Activated effector memory CD4-positive, alpha-beta T cell treated with Interleukin-2 at 50 U/mL for 16 hours (primary cell): ENCODE results near the gene KSR2.

Experiments
- DNase-seq: peaks from one replicate; pipeline ENCODE4 v3.0.0-alpha.2; 2020

KSR2 gene

DNA sequence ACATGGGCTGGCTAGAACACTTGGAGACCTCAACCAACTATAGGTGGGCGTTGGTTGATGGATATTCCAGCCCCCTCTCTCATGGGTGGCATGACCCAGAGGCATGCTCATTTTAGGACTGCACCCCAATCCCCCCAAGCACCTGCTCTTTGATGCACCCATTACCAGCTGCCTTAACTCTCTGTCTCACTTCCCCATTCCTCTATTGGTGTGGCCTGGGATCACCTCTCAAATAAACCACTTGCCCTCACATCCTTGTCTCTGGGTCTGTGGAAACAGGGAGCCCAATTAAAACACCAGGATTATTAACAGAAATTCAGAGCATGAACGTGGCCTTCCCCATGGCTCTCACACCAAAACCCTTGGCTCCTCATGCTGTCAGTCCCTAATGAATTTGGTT is 405.1 kb downstream of the KSR2 start:
- DNase-seq, result no peak

DNA sequence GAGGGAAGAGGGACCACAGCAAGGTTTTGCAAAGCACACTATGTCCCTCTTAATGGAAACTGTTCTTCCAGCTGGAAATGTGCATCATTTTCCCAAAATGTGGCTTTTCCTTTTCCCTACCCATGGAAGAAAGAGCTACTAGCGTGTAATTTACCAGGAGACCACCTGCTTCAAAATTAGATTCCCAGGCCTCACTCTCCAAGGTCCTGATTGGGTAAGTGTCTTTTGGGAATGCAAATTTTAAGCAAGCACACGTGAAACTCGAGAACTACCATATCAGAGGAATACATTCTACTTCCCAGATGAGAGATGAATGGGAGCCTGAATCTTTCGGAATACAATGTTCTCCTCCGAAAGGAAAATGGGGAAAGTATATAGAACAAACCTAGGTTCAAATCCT is 405.8 kb downstream of the KSR2 start:
- no peak for DNase-seq

DNA sequence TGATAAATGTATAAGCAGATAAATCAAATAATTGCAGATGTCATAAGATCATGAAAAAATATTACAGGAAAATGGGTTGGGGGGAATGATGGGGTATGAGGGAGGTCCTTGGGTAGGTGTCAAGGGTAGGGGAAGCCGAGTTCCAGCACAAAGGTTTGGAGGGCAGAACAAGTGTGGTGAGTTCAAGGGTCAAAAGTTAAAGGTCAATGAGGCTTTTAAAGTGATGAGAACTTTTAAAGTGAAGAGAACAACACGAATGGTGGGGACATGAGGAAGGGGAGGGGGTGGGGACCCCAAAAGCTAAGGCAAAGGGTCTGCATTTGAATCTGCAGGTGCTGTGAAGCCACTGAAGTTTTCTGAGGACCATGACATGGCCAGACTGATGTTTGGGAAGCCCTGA is 406.8 kb downstream of the KSR2 start:
- DNase-seq, result no peak

DNA sequence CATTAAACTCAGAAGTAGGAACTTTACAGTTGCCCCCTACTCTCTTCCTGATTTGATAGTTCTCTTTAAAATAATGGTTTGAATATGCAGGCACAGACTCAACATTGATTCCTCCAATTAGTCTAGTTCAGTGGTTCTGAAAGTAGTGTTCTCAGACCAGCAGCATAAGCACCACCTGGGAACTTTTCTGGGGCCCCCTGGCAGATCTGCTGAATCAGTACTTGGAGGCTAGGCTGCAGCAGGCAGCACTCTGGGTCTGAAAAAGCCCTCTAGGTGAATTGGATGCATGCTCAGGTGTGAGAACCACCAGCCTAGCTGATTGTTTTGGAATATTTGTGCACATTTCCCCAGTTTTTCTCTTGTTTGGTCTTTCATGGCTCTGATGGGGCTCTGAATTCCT is 408.8 kb downstream of the KSR2 start:
- no peak for DNase-seq

DNA sequence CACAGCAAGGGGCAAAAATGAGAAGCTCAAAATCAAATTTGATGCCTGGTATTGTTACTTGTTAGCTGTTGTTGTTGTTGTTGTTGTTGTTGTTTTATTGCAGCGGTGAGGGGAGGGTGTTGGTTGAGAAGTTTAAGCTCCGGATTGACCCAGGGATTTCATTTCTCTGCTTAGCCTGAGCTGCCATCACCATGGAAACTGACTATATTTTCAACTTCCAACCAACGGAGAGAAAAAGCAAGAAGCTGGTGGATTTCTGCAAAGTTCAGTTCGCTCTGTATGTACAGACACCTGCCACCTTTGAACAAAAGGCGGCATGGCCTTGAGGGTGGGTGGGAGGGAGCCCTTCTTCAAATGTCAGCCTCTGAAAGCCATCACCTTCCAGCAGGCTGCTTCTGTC is 412.9 kb downstream of the KSR2 start:
- no peak for DNase-seq

DNA sequence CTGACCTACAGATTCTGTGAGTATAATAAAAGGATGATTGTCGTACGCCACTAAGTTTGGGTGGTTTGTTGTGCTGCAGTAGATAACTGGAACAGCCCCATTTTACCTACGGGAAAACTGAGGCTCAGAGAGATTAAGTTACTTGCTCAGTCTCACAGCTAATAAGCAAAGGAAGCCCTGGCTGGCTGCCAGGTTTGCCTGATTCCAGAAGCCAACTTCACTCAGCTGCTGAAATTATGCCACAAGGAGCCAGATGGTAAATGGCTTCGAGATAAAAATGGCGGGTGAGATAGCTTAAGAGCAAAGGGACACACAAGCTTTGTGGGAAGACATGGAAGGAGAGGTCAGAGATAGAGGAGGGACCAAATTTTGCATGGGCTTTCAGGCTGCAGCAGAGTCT is 415.8 kb downstream of the KSR2 start:
- DNase-seq, result no peak

DNA sequence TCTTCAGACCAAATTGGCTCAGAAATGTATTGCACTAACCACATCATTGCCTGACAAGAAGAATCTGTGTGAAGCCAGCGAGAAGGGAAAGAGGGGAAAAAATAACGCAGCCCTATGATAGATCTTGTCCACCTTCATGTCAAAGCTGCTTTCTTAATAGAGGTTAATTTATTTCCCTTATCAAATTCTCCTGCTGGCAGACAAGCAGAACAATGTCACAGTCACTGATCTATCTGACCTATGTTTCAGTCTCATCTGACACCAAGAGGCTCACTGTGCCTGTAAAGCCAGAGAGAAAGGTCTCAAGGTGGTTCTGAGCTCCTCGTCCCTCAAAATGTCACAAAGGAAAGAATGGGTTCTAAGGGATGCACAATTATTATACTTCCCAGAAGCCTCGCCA is 417.1 kb downstream of the KSR2 start:
- DNase-seq, result no peak

DNA sequence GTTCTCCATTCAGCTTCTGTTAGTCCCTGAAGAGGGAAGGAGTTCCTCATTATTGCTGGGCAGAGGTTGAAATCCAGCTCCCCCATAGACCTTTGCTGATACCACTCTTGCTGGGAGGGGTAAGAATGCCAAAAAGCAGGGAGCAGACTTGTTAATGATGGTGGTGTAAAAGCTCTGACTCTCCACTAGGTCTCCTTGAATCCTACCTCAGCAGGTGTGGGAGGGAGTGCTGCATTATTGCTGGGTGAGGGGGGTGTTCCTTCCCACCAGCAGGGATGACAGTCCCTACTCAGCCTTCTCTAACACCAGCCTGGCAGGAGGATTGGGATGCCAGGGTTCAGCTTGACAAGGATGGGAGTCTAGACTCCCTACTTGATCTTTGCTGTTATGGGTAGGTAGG is 421.6 kb downstream of the KSR2 start:
- no peak for DNase-seq

DNA sequence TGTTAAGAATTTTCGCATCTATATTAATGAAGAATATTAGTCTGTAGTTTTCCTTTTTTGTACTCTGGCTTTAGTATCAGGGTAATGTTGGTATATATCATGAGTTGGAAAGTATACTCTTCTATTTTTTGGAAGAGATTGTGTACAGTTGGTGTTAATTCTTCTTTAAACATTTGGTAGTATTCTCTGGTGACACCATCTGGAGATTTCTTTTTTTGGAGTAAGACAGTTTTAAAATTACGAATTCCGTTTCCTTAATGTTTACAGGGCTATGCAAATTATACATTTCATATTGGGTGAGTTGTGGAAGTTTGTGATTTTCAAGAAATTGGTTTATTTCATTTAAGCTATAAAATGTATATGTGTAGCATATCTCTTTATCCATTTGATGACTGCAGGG is 423.6 kb downstream of the KSR2 start:
- no peak for DNase-seq

DNA sequence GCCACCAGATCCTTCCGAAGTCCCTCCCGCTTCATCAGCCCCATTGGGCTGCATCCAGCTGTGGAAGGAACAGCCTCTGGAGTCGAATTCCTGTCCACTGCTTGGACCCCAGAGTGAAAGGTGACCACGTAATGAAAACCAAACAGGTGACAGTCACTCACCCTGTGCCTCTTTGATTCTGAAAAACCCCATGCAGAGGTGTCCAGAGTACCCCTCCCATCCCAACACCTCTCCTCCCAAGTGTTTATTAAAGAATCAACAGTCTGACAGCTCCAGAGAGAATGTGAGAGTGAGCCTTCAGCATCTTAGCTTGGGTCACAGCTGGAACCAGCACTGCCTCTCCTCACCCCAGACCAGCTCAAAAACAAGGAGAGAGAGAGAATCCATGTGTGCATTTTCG is 428.8 kb downstream of the KSR2 start:
- no peak for DNase-seq

DNA sequence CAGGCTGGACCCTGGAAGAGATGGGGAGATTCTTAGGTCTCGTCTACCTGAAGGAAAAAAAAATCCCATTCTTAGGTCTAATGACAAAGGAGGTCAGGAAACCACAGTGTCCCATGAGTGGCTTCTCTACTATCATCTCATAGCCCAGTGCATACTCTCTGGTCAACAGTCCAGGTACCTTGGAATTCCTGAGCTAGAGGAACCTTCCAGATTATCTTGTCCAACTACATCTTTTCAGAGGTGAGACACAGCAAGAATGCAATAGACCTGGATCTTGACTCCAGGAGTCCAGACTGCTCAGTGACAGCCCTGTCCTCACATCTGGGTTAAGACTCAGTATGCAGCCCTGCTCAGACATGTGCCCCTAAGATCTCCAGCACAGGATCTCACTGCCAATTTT is 429.9 kb downstream of the KSR2 start:
- DNase-seq, result no peak

DNA sequence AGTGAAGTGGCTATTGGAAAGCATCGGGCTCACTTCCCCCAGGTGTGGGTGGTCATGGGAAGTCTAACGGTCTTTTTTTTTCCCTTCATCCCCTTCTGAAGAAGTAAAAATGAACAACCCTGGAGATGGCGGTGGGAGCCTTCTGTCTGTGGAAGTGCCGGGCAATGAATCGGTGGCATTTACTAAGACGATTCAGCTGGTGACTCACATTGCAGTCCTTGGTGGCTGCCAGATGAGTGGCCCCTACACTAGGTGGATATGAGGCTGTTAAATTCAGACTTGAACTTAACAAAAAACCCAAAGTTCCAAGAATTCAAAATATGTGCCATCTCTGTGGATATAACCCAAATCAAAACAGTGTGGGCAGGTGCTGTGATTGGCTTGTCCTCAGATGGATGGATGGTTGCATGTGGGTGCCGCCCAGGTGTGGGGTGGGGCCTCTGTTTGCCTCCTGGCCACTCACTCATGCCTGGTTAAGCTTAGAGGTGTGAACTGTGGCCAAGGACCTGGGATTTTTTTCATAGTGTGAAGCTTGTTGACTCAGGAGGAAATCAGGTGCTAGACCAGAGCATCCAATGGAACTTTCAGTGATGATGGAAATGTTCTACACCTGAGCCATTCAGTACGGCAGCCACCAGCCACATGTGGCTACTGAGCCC is 430.6 kb downstream of the KSR2 start:
- no peak for DNase-seq

DNA sequence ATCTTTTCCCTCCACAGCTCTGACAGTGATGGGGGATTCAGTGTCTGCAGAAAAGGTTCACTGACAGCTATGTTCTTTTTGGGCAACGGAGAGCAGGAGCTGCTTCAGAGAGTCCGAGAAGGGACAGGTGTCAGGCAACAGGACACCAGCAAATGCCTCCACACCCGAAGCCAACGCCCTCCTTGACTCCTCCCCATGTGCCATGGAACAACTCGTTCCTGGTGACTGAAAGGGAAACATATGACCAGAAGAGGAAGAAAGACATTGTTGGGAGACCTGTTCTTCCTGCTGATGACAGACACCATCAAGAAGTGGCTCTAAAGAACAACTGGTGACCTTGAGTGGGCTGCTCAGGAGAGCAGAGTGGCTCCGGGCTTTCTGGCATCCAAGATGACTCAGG is 435.1 kb downstream of the KSR2 start:
- no peak for DNase-seq

DNA sequence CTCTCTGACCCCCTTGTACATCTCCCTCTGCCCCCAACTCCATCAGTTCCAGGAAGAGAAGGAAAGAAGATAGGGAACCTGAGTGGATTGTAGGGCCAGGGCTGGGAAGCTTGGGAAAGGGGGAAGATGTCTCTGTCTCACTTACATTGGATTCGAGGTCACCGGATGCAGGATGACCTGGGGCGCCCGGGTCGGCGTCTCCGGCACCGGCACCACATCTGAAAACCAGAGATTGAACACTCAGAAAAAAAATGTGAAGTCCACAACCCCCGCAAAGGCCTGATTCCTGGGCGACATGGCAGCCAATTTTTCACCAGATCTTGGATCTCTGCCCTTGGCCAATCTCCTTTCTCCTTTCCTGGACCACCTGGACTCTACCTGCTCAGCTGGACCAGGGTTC is 438.0 kb downstream of the KSR2 start:
- no peak for DNase-seq

DNA sequence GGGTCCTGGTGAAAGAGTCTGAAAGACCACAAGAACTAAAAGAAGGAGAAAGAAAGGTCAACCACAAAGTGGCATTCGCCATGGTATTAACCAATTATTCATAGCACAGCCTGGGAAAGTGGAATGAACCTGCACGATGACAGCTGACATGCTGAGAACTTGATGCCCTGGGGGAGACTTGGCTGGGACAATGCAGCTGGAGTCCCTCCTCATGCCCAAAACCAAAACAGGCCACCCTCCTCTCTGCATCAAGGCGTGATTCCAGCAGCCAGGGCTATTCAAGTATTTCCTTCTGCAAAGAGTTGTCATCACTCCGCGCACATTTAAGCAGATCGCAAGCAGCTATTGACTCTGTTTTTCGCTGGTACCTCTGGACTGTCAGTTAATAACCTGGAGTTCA is 440.3 kb downstream of the KSR2 start:
- DNase-seq, result no peak

DNA sequence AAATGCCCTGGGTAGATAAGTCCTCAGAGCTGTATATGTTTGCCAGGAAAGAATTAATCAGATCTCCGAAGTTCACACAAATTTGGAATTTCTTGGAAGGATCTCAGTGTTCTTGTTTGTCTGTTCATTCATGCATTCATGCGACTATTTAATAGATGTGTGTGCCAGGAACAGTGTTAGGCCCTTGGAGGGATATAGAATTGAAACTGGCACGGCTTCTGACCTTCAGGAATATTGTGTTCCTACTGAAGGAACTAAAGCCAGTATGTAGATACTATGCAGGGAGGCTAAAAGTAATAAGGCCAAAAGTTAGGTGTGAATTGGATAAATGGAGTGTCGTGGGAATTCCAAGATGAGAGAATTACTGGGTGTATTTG is 441.3 kb downstream of the KSR2 start:
- DNase-seq, result no peak

DNA sequence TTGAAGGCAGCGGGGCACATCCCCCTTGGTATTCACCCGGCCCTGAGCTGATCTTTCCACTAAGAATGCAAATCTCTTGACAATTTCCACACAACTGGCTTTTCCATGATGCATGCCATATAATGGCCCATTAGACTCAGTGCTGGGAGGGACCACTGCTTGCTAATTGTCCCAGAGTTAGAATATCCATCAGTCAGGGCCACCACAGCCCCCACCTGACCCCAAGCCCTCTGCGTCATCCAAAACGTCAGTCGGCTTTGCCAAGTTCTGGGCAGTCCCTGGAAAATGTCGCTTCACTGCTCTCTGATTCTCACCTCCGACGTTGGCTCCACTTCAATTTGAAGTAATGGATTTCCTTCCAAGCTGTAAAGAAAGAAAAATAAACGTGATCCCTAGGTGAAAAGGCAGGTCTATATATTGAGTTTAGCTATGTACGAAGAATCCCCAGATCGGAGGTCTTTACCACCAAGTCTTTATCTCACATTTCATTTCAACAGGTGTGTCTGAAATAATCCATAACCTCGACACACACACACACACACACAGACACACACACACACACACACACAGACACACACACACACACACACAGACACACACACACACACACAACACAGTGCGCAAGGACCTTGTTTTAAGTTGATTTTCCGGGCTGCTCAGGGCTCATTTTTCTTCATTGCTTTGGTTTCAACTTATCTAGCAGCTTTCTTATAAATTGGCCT is 441.9 kb downstream of the KSR2 start:
- DNase-seq, result no peak

DNA sequence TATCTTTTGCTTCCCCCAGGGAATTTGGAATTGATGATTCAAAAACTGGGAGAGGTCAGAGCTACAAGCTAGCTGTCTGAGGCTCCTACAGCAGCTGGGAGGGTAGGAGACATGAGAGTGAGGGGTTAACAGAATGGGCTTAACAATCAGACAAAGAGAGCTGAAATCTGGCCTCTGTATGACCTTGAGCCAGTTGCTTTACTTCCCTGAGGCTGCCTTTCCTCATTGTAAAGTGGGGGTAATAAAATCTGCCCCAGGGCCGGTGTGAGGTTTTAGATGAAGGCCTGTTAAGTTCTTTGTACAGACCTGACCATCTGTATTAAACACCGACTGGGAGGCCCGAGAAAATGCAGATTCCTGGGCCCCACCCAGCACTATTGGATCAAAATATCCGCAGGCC is 443.0 kb downstream of the KSR2 start:
- no peak for DNase-seq

DNA sequence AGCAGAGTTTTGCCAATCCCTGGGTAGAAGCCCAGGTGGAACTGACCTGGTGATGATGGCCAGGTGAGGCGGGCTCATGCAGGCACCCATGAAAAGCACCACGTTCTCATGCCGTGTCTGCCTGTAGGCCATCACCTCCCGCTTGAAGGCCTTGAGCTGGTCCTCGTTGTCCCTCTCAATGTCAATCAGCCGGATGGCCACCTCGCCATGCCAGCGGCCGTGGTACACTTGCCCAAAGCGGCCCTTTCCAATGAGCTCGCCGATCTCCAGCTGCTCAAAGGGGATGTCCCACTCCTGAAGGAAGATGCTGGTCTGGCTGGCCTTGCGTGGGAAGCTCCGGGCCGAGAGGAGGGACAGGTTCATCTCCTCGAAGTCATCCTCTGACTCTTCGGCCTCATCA is 444.0 kb downstream of the KSR2 start:
- no peak for DNase-seq

DNA sequence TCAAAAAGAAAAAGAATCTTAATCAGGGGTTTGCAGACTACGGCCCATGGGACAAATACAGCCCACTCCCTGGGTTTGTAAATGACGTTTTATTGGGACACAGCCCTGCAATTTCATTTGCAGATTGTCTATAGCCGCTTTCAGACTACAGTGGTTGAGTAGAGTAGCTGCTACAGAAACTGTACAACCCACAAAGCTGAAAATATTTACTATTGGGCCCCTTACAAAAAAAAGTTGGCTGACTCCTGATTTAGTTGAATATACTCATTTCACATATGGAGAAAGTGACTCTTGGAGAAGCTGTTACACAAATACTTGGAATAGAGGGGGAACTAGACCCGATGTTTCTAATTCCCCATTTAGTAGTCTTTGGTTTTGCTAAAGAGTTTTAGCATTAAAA is 444.8 kb downstream of the KSR2 start:
- no peak for DNase-seq

DNA sequence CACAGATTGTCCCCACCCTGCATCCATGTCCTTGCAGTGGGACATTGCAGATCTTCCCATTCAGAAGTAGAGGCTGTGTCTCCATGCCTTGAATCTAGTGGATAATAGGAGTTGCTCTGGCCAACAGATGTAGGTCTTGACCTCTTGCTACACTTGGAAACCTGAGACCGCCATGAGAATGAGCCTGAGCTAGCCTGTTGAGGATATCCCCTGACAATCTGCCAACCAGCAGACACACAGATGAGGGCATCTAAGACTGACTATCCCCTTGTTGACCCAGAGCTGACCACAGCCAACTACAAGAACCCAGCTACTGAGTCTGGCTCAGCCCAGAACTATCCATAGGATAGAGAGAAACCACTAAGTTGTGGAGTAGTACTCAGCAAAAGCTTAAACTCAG is 446.2 kb downstream of the KSR2 start:
- no peak for DNase-seq

DNA sequence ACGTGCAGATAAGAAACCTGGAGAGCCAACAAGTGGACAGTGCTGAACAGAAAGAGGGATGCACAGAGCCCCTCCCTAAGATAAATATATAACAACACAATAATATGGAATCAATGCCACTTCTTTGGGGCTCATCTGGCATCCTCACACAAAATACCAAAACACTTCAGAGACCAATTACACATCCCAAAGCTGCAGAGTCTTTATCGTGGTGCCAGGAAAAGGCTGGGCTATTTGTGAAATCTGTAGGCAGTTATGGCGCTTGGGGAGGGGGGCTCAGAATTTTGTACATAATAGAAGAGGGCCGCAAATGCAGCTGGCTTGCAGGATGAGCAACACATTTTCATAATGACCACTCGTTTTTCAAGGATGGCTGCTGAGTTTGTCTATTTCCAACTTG is 446.9 kb downstream of the KSR2 start:
- DNase-seq, result no peak

DNA sequence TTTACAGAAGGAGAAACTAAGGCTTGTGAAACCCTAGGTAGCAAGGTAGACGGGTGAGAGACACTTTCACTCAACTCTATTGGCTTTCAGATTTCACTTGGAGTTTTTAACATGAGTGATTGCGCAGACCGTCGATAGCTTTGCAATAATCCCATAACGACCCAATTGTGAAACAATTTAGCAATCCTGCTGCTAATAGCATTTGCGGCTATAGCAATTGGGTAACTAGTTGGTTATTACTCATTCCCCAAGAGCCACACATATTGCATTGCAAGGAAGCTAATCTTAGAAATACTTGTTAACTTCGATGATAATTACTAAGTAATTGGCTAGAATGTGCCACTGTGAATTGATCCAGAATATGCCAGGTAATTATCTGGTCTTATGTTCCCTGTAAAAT is 447.4 kb downstream of the KSR2 start:
- no peak for DNase-seq

DNA sequence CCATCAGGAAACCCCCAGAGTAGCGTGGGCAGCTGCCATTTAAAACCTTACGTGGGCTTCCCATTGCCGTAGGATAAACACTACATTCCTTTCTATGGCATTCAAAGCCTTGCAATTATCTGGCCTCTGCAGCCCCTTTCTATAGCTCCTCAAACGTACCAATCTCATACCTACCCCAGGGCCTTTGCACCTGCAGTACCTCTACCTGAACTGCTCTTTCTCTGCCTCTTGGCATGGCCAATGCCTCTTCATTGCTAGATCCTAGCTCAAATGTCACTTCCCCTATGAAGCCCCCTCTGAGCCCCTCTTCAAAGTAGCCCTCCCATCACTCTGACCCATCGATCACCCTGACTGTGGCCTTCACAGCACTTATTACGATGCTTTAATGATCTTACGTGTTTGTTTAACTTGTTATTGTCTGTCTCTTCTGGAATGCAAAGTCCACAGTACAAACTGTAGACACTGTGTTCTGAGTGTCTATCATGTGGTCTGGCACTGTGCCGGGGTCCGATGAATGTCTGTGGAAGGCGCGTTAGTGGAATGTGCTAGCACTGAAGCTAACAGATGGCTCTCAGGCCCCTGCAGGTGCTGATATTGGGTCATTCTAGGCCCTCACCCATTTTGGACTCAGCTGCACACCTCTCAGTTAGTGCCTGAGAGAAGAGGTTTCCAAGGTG is 450.1 kb downstream of the KSR2 start:
- DNase-seq, result no peak
